H54 (cell line): ENCODE results near the gene CCDC57.

ENCODE experiments used
- DNase-seq: peaks from one replicate; pipeline ENCODE4 v3.0.0; 2011; ENCODE audit warnings: low spot score, mixed read lengths; ENCODE audit not compliant: insufficient read length
- FAIRE-seq: peaks from 3 replicates; lab custom pipeline; 2011; peaks lifted over from hg19 to GRCh38; lab: Jason Lieb, UNC
- POLR2A ChIP-seq: IDR thresholded peaks from 2 replicates; pipeline ENCODE4 v1.6.1; 2011; ENCODE audit warnings: low read depth, mild to moderate bottlenecking, low read length

Gene CCDC57

DNA sequence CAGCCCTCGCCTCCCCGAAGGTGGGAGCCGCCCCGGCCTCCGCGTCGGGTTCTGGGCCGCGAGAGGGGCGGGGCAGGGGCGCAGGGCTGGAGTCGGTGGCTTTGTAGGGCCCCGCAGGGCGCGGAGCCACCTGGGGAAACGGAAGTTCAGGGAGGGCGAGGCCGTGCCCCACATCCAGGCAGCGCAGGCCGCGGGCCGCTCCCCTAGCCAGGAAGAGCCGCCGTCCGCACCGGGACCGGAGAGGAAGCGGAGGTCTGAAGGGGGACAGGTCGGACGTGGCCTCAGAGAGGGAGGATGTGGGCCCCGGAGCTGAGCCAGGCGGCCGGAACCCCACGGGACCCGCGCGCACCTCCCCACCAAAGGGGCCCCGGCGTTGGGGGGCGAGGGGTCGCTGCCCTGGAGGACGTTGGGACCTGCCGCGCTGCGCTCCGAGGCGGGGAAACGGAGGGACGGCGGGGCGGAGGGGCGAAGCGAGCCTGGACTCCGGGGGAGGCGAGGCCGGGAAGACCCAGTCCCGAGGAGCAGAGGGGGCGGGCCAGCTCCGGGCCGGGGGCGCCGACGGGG, 15.7 kb upstream of the CCDC57 start:
- TF ChIP-seq POLR2A: no peak
- FAIRE-seq (no peak), DNase-seq (no peak)

- no peak for FAIRE-seq
- no peak for DNase-seq
- no peak for TF ChIP-seq POLR2A
Measured at GRCh38 chr17:82227629-82228277, 15.1 kb upstream of the CCDC57 start.

GRCh38 chr17:82226809-82227628, 14.4 kb upstream of the CCDC57 start:
- FAIRE-seq: no peak
- TF ChIP-seq POLR2A: no peak
- DNase-seq: no peak

DNA sequence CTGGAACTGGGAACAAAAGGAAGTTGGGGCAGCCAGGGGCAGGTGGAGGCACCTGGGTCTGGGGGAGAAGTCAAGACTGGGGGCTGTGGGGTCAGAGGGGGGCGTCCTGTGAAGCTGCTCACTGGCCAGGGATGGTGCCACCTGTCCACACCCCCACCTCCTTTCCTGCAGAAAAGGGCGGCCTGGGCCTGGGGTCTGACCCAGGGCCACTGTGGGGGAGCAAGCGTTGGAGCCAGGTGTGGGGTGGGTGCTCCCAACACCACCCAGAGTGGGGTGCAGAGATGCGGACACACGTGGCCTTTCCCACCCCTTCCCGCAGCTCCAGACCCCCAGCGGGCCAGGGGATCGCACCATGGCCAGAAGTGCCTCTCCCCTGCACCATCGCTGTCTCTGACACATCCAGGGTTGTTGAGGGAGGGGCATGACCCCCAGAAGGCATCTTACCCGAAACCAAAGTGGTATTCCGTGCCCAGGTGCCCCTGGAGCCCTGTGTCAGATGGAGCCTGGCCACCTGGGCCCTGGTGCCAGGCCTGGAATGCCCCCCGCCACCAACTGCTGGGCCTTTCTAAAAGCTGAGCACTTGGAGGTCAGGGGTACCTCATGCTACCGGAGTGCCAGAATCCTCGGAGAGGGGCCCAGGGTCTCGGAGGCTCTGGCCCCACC, 13.6 kb upstream of the CCDC57 start:
- TF ChIP-seq POLR2A: no peak
- DNase-seq (no peak), FAIRE-seq (no peak)

DNA sequence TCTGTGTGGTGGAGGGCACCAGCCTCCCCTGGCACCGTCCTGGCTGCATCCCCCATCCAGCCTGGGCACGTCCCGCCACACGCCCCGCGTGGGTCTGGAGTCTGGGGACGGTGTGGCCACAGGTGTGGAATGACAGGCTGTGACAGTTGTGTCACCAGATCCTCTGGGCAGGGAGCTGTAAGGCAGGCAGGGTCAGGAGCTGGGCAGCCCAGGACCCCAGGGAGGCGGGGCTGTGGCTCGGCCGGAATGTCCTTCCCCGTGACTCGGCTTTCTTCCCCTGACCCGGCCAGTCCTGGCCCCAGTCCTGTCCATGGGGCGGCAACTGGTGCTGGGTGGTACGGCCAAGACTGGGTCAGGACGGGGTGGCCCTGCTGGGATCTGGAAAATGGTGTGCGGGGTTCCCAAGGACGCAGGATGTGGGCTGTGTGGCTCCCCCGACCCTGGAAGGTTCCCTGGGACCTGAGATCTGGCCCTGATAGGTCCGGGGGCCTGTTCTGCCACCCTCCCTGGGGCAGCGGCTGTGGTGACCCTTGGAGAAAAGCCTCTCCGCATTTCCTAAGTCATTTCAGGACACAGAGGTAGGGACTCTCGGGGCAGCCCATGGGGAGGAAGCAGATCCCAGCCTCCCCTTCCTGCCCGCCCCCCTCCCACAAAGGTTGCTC, 12.9 kb upstream of the CCDC57 start:
- DNase-seq: no peak
- no peak for TF ChIP-seq POLR2A
- FAIRE-seq: no peak

DNA sequence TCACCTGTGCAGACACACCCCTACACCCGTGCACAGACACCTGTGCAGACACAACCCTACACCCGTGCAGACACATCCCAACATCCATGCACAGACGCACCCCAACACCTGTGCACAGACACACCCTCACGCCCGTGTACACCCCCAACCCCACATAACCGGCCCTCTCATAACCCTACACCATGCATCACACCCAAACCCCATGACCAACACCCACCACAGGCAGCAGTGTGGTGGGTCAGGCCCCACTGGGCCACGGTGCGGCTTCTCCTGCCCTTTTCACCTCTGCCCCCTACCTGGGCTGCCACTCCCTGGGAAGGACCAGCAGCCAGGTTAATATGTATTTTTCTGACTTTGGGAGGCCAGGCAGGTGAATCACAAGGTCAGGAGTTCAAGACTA, 12.0 kb upstream of the CCDC57 start:
- TF ChIP-seq POLR2A: no peak
- DNase-seq (no peak), FAIRE-seq (no peak)

DNA sequence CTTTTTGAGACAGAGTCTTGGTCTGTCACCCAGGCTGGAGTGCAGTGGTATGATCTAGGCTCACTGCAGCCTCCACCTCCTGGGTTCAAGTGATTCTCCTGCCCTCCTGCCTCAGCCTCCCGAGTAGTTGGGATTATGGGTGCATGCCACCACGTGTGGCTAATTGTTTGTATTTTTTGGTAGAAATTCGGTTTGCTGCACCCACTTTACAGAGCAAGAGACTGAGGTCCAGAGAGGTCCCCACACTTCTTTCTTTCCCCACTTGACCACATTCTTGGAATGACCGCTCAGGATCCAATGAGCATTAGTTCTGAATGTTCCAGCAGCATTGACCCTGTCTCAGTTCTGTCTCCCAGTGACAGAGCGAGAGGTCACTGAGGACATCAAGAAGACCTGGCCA, 10.9 kb upstream of the CCDC57 start:
- no peak for DNase-seq
- no peak for TF ChIP-seq POLR2A
- FAIRE-seq: no peak

DNA sequence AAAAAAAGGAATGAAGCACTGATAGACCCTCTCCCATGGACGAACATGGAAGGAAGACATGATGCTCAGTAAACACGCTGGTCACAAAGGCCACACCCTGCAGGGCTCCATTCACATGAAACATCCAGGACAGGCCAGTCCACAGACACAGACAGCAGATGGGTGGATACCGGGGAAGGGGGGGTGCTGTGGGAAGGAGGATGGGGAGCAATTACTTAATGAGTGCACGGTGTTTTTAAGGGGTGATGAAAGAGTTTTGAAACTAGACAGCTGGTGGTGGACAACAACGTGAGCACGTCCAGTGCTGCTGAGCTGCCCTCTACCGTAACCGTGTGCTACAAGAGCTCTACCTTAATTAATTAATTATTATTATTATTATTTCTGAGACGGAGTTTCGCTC, 10.2 kb upstream of the CCDC57 start:
- FAIRE-seq (no peak), DNase-seq (no peak)
- TF ChIP-seq POLR2A: no peak

DNA sequence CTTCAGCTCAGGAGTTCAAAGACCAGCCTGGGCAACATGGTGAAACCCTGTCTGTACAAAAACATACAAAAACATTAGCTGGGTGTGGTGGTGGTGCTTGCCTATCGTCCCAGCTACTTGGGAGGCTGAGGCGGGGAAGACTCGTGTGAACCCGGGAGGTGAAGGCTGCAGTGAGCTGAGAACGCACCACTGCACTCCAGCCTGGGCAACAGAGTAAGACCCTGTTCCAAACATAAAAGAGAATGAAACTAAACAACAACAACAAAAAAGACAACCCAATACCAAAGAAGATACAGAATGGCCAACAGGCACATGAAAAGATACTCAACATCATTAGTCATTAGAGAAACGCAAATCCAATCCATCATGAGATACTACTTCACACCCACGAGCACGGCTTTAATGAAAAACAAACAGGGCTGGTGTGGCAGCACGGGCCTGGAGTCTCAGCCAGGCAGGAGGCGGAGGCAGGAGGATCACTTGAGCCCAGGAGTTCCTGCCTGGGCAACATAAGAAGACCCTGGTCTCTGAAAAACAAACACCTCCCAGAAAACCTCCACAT, 8.8 kb upstream of the CCDC57 start:
- no peak for DNase-seq
- no peak for TF ChIP-seq POLR2A
- FAIRE-seq: no peak

GRCh38 chr17:82219753-82220709, 7.4 kb upstream of the CCDC57 start:
- no peak for DNase-seq
- no peak for TF ChIP-seq POLR2A
- FAIRE-seq: no peak

- DNase-seq (no peak), FAIRE-seq (no peak)
- no peak for TF ChIP-seq POLR2A
Measured at GRCh38 chr17:82219083-82219482, 6.4 kb upstream of the CCDC57 start.

DNA sequence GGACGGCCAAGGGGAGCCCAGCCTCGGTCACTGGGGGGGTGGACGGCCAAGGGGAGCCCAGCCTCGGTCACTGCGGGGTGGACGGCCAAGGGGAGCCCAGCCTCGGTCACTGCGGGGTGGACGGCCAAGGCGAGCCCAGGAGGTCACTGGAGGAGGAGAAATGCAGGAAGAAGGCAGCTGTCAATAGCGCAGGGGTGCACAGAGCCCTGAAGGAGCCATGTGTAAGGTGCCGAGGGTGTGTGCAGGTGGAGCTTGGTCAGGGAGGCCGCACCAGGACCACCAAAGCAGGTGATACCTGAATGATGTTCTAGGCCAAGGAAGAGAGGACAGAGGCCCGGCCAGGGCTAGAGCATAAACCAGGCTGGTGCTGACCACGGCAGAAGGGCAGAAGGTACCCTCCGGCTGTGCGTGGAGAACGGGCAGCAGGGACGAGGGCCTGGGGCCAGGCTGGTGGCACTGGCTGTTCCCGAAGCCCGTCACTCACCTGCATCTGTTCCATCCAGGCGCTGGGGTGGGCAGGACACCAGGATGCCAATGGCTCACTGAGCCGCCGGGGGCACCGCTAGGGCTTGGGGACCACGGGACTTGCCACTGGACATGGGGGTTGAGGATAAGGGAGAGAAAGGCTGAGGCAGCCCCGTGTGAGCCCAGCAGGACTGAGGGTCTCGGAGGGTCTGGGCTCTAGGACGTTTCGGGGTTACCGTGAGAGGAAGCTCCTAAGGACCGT, 5.9 kb upstream of the CCDC57 start:
- TF ChIP-seq POLR2A: no peak; the same call in 1 of the 2 replicates
- no peak for FAIRE-seq

More for the DNA sequence above, 5.9 kb upstream of the CCDC57 start:
- no peak for DNase-seq
